Brain microvascular endothelial cell (primary cell): ENCODE data around the gene KCNJ1.

Experiments used
- DNase-seq: peaks from one replicate; pipeline ENCODE4 v3.0.0-alpha.2; 2020
- H3K27ac ChIP-seq: fragments of 250-450 bp; sonication (Bioruptor Pico); 2 replicates; pipeline ENCODE4 v1.5.1; 2020; ENCODE audit warnings: mild to moderate bottlenecking, moderate library complexity
- H3K27me3 ChIP-seq: fragments of 250-450 bp; sonication (Bioruptor Pico); replicated peaks from 2 replicates; pipeline ENCODE4 v1.5.1; 2020; ENCODE audit warnings: mild to moderate bottlenecking
- H3K36me3 ChIP-seq: fragments of 250-450 bp; sonication (Bioruptor Pico); replicated peaks from 2 replicates; pipeline ENCODE4 v1.5.1; 2020; ENCODE audit warnings: mild to moderate bottlenecking
- H3K4me3 ChIP-seq: 2 replicates; pipeline ENCODE4 v1.5.1; 2011; ENCODE audit warnings: low read depth, mild to moderate bottlenecking, control low read depth, low read length, moderate library complexity
- CTCF ChIP-seq: IDR thresholded peaks from 2 replicates; pipeline ENCODE4 v1.5.1; 2011; ENCODE audit warnings: low read depth, mild to moderate bottlenecking, moderate library complexity, low read length, control low read depth, inconsistent platforms; ENCODE audit errors: missing control alignments
- in situ Hi-C: cut with HindIII; loops from 2 replicates; pipeline ENCODE4 v1.10.0; 2017; ENCODE audit warnings: low sequenced_read_pairs, low pct_ligation_motif_present

KCNJ1 gene

GRCh38 chr11:128846985-128847384 lies 20.1 kb downstream of the KCNJ1 start:
- H3K4me3 ChIP-seq, result no peak overlapping the region
- no peaks in the 10 kb centered on the region for H3K27me3 ChIP-seq
- TF ChIP-seq CTCF, result no peak
- in situ Hi-C loops, result loop anchor here (25.0 kb wide), 1 partner anchor 685 kb away; no protein-coding TSS in a partner anchor
- no peak overlapping the region for H3K27ac ChIP-seq
- no peaks in the 10 kb centered on the region for H3K36me3 ChIP-seq
- DNase-seq, result no peak

GRCh38 chr11:128845334-128845780 lies 21.7 kb downstream of the KCNJ1 start:
- H3K27ac ChIP-seq, result no peak overlapping the region
- no peak overlapping the region for H3K4me3 ChIP-seq
- no peaks in the 10 kb centered on the region for H3K36me3 ChIP-seq
- no peaks in the 10 kb centered on the region for H3K27me3 ChIP-seq
- TF ChIP-seq CTCF, result no peak
- no peak for DNase-seq
- in situ Hi-C loops, result loop anchor here (25.0 kb wide), 1 partner anchor 683 kb away; no protein-coding TSS in a partner anchor

- Histone ChIP-seq H3K27ac (no peak overlapping the region), H3K27me3 (no peaks in the 10 kb centered on the region), H3K4me3 (no peak overlapping the region), H3K36me3 (no peaks in the 10 kb centered on the region)
- in situ Hi-C loops, result loop anchor here (25.0 kb wide), 1 partner anchor 681 kb away; no protein-coding TSS in a partner anchor
- no peak for TF ChIP-seq CTCF
- no peak for DNase-seq
These were observed 23.8 kb downstream of the KCNJ1 start for GRCh38 chr11:128843198-128843785.

- Histone ChIP-seq H3K27me3 (no peaks in the 10 kb centered on the region), H3K27ac (no peak overlapping the region), H3K4me3 (no peak overlapping the region), H3K36me3 (no peaks in the 10 kb centered on the region)
- no peak for DNase-seq
- in situ Hi-C loops, result loop anchor here (25.0 kb wide), 1 partner anchor 679 kb away; no protein-coding TSS in a partner anchor
- TF ChIP-seq CTCF, result no peak
These were observed 25.5 kb downstream of the KCNJ1 start for GRCh38 chr11:128841461-128842072.

GRCh38 chr11:128840783-128841182 lies 26.3 kb downstream of the KCNJ1 start:
- Histone ChIP-seq H3K36me3 (no peaks in the 10 kb centered on the region), H3K27ac (no peak overlapping the region), H3K27me3 (no peaks in the 10 kb centered on the region), H3K4me3 (no peak overlapping the region)
- in situ Hi-C loops, result loop anchor here (25.0 kb wide), 1 partner anchor 678 kb away; no protein-coding TSS in a partner anchor
- TF ChIP-seq CTCF, result no peak
- DNase-seq, result no peak
